GM23338 (cell line): Measurements from ENCODE around the gene PRPSAP1. TPM values are rescaled to one million over a fixed set of nuclear protein-coding genes. Genes with fewer than 3 reads are reported as not detected.

Experiments
- ATAC-seq: fragments of 200-7000 bp; cut with Tn5 transposase; 3 replicates; pipeline ENCODE4 v1.9.1; 2020
- DNase-seq: peaks from one replicate; pipeline ENCODE4 v3.0.0-alpha.2; 2015; ENCODE audit warnings: low spot score
- H2AFZ ChIP-seq: fragments of 200-600 bp; sonication (generic); 2 replicates; pipeline ENCODE4 v1.8.0; 2016; ENCODE audit warnings: antibody characterized with exemption, mild to moderate bottlenecking, moderate library complexity
- H3F3A ChIP-seq: fragments of 200-600 bp; sonication (generic); replicated peaks from 2 replicates; pipeline ENCODE4 v1.8.0; 2017; ENCODE audit warnings: antibody characterized with exemption, mixed run types, low read depth
- H3K27ac ChIP-seq: fragments of 200-600 bp; sonication (generic); 2 replicates; pipeline ENCODE4 v1.6.1; 2016; ENCODE audit warnings: low read depth
- H3K27me3 ChIP-seq: fragments of 200-600 bp; sonication (generic); 2 replicates; pipeline ENCODE4 v1.8.0; 2016; ENCODE audit warnings: mild to moderate bottlenecking, mixed run types, moderate library complexity; ENCODE audit not compliant: insufficient read depth
- H3K36me3 ChIP-seq: fragments of 200-600 bp; sonication (generic); 2 replicates; pipeline ENCODE4 v1.8.0; 2016; ENCODE audit warnings: mild to moderate bottlenecking; ENCODE audit not compliant: insufficient read depth
- H3K4me1 ChIP-seq: fragments of 200-600 bp; sonication (generic); 2 replicates; pipeline ENCODE4 v1.8.0; 2016; ENCODE audit warnings: mild to moderate bottlenecking, moderate library complexity; ENCODE audit not compliant: insufficient read depth
- H3K4me2 ChIP-seq: fragments of 200-600 bp; sonication (generic); 2 replicates; pipeline ENCODE4 v1.7.1; 2017; ENCODE audit warnings: mixed run types
- H3K4me3 ChIP-seq: fragments of 200-600 bp; sonication (generic); 2 replicates; pipeline ENCODE4 v1.6.1; 2016; ENCODE audit warnings: mixed run types
- H3K79me2 ChIP-seq: fragments of 200-600 bp; sonication (generic); replicated peaks from 2 replicates; pipeline ENCODE4 v1.8.0; 2017; ENCODE audit warnings: mild to moderate bottlenecking; ENCODE audit not compliant: insufficient read depth
- H3K9me2 ChIP-seq: fragments of 200-600 bp; sonication (generic); 2 replicates; pipeline ENCODE4 v1.8.0; 2017; ENCODE audit not compliant: insufficient read depth
- H4K20me1 ChIP-seq: fragments of 200-600 bp; sonication (generic); replicated peaks from 2 replicates; pipeline ENCODE4 v1.8.0; 2017; ENCODE audit warnings: mild to moderate bottlenecking; ENCODE audit not compliant: insufficient read depth
- H3K27ac Mint-ChIP-seq: 2 replicates; pipeline ENCODE4 v1.8.0; 2020; ENCODE audit warnings: inconsistent platforms, mild to moderate bottlenecking, moderate library complexity, mixed read lengths
- H3K27me3 Mint-ChIP-seq: 3 replicates; pipeline ENCODE4 v1.8.0; 2022; ENCODE audit warnings: low read depth, mild to moderate bottlenecking, moderate library complexity, mixed read lengths, inconsistent platforms; ENCODE audit not compliant: insufficient read depth, poor library complexity
- H3K36me3 Mint-ChIP-seq: 3 replicates; pipeline ENCODE4 v1.8.0; 2021; ENCODE audit warnings: low read depth, mild to moderate bottlenecking, inconsistent platforms, moderate library complexity, mixed read lengths
- H3K4me1 Mint-ChIP-seq: 3 replicates; pipeline ENCODE4 v1.8.0; 2020; ENCODE audit warnings: mild to moderate bottlenecking, inconsistent platforms, mixed read lengths
- H3K4me3 Mint-ChIP-seq: 3 replicates; pipeline ENCODE4 v1.8.0; 2021; ENCODE audit warnings: moderate library complexity, mild to moderate bottlenecking, inconsistent platforms, mixed read lengths
- H3K9me3 Mint-ChIP-seq: 3 replicates; pipeline ENCODE4 v1.8.0; 2020; ENCODE audit warnings: moderate library complexity, mild to moderate bottlenecking, inconsistent platforms, mixed read lengths
- CREB1 ChIP-seq: fragments of 250-450 bp; sonication (Bioruptor Pico); IDR thresholded peaks from 2 replicates; pipeline ENCODE4 v1.5.0; 2020; ENCODE audit warnings: low read depth, mild to moderate bottlenecking, moderate library complexity
- EZH2phosphoT487 ChIP-seq: fragments of 200-600 bp; sonication (generic); IDR thresholded peaks from one replicate; pipeline ENCODE4 v1.8.1; 2018; ENCODE audit warnings: antibody characterized with exemption; ENCODE audit not compliant: unreplicated experiment
- JUNB ChIP-seq: IDR thresholded peaks from one replicate; pipeline ENCODE4 v1.6.1; 2016; ENCODE audit warnings: antibody characterized with exemption; ENCODE audit not compliant: unreplicated experiment
- NANOG ChIP-seq: IDR thresholded peaks from 2 replicates; pipeline ENCODE4 v1.6.1; 2016; ENCODE audit warnings: antibody characterized with exemption, borderline replicate concordance
- POLR2AphosphoS5 ChIP-seq: IDR thresholded peaks from 2 replicates; pipeline ENCODE4 v1.6.1; 2016; ENCODE audit warnings: antibody characterized with exemption, low read depth
- ZNF331 ChIP-seq: fragments of 250-450 bp; sonication (Bioruptor Pico); IDR thresholded peaks from 2 replicates; pipeline ENCODE4 v1.5.0; 2020; ENCODE audit warnings: low read depth, mild to moderate bottlenecking, moderate library complexity
- ZNF462 ChIP-seq: fragments of 250-450 bp; sonication (Bioruptor Pico); IDR thresholded peaks from 2 replicates; pipeline ENCODE4 v1.5.0; 2020; ENCODE audit warnings: mild to moderate bottlenecking, moderate library complexity
- polyA plus RNA-seq: library from polyadenylated mRNA; unstranded; fragments of >200 nt; fragmentation: Nextera tagmentation; extraction: Ambion mirVana; gene quantifications from 2 replicates; pipeline ENCODE4 v1.2.1, GENCODE V29; 2016
- total RNA-seq: library from RNA; depleted of rRNA; stranded (reverse); fragments of >200 nt; shearing (Covaris generic); gene quantifications from 2 replicates; pipeline ENCODE4 v1.2.3, GENCODE V29; 2014

Gene PRPSAP1
- total and polyA plus RNA-seq, 2 experiments from 2014 or later = 39.5 to 58.8 TPM

- no peak for TF ChIP-seq ZNF462 (CRISPR knock-in tag)
Measured at GRCh38 chr17:76262732-76263344, 90.9 kb downstream of the PRPSAP1 start (continued).

GRCh38 chr17:76261421-76262215 is 92.1 kb downstream of the PRPSAP1 start:
- peak overlapping the region; percentile 63 for H2AFZ ChIP-seq
- no peaks in the 10 kb centered on the region for H4K20me1 ChIP-seq
- H3K27me3 Mint-ChIP-seq = peaks cover 4% of the 10 kb centered on the region
- no peak for ATAC-seq
- H3K4me1 ChIP-seq = peaks cover 5% of the 10 kb centered on the region; the same call in 1 of the 2 replicates
- 0 out of 2 replicates have a peak, but pooled peaks cover 5% of the 10 kb centered on the region for H3F3A ChIP-seq
- H3K27me3 ChIP-seq = no peaks in the 10 kb centered on the region
- H3K36me3 Mint-ChIP-seq = 0 out of 3 replicates have a peak, but pooled peaks cover 2% of the 10 kb centered on the region
- H3K9me2 ChIP-seq = no peaks in the 10 kb centered on the region
- TF ChIP-seq ZNF462 (CRISPR knock-in tag) = no peak
- no peak for TF ChIP-seq ZNF331 (CRISPR knock-in tag)
- TF ChIP-seq EZH2phosphoT487 = no peak
- TF ChIP-seq POLR2AphosphoS5 = no peak
- TF ChIP-seq NANOG = no peak
- no peak for TF ChIP-seq CREB1 (CRISPR knock-in tag)
- no peak for TF ChIP-seq JUNB
- H3K9me3 Mint-ChIP-seq = no peaks in the 10 kb centered on the region
- 0 out of 2 replicates have a peak overlapping the region, but pooled peaks have one; percentile 63 for H3K27ac ChIP-seq
- H3K79me2 ChIP-seq = peaks cover 3% of the 10 kb centered on the region
- H3K27ac Mint-ChIP-seq = peak overlapping the region; percentile 59; the same call in 1 of the 2 replicates
- H3K36me3 ChIP-seq = no peaks in the 10 kb centered on the region
- H3K4me2 ChIP-seq = no peak overlapping the region
- no peak overlapping the region for H3K4me3 Mint-ChIP-seq
- peaks cover 16% of the 10 kb centered on the region for H3K4me1 Mint-ChIP-seq
- DNase-seq = no peak
- no peak overlapping the region for H3K4me3 ChIP-seq
